Testis (tissue), 2 donors: ENCODE measurements around the gene SDCBP2.

Experiments
- CTCF ChIP-seq, 3 experiments: fragments of 450-650 bp in 2 of 3; fragments of 200-600 bp in 1 of 3; sonication (generic) in 1 of 3; IDR thresholded peaks; one replicate each; pipeline ENCODE4 v1.5.1; 2016 to 2019; ENCODE audit warnings: antibody characterized with exemption in 3 of 3, mild to moderate bottlenecking in 2 of 3, moderate library complexity in 1 of 3
- POLR2A ChIP-seq: fragments of 450-650 bp; IDR thresholded peaks from one replicate; pipeline ENCODE4 v1.6.1; 2017; ENCODE audit warnings: antibody characterized with exemption, mild to moderate bottlenecking, moderate library complexity

DNA sequence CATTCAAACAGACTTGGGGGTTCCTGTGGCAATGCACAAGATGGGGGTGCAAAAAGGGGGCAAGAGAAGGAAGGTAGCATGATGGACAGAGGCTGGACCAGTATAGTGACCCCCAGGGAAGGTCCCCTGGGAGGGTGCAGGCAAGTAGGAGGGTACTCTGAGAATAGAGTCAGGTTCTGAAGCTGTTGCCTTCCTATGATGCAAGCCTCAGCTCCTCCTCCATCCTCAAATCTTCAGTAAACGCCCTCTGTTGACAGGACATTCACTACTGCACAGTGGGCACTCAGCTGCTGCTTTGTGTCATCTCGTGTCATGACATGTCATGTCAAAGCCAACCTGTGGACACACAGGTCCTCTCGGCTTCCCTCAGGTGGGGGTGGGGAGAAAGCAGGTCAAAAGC lies 5.8 kb upstream of the SDCBP2 start:
- no peak for TF ChIP-seq CTCF (IDR thresholded peaks at IDR 0.05)
- no peak for TF ChIP-seq POLR2A
